NCI-H146 treated with DMSO at 0.1 percent for 48 hours (cell line): ENCODE data around the gene MED13L.

Experiments
- DNase-seq: peaks from one replicate; lab custom pipeline; 2025; ENCODE audit not compliant: unreplicated experiment; lab: John Stamatoyannopoulos, UW

The MED13L gene

GRCh38 chr12:116213885-116214527 lies 63.5 kb downstream of the MED13L start:
- DNase-seq = no peak

- DNase-seq = no peak
Measured at GRCh38 chr12:116213014-116213413, 64.5 kb downstream of the MED13L start.

DNA sequence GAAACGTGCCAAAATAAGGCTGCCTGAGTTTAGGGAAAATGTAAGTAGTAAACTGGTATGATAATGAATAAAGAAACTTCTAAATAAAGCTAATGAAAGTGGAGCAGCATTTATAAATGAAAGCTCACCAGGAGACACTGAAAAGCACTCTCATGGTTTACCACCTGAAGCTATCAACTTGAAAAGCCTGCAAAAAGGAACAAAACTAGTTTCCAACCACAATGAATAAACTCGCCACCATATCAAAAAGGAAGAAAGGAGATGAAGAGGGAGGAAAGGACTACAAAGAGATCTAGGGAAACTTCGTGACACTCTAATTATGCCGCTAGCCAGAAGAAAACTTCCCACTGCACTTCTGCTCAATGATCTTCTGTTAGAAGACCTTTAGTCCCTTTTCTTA lies 66.7 kb downstream of the MED13L start:
- DNase-seq = no peak

DNA sequence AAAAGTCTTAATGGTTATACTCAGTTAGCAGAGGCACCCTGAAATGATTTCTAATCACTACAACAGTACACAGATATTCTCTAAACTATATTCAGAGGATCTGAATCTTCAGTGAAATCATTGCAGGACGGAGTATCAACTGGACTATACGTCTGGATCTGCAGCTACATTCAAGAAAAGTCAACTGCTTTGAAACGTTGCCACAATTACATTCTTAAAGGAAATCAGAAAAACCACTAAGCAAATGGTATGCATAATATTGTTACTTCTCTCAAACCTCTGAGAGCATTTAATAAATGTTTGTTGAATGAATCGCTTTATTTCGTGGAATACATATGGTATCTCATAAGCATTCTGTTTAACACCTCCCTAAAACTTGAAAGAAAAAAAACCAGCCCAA lies 67.4 kb downstream of the MED13L start:
- no peak for DNase-seq

GRCh38 chr12:116209503-116209902 lies 68.0 kb downstream of the MED13L start:
- no peak for DNase-seq

- DNase-seq = no peak
Measured at GRCh38 chr12:116207274-116207673, 70.2 kb downstream of the MED13L start.

- no peak for DNase-seq
Measured at GRCh38 chr12:116206828-116207227, 70.7 kb downstream of the MED13L start.

DNA sequence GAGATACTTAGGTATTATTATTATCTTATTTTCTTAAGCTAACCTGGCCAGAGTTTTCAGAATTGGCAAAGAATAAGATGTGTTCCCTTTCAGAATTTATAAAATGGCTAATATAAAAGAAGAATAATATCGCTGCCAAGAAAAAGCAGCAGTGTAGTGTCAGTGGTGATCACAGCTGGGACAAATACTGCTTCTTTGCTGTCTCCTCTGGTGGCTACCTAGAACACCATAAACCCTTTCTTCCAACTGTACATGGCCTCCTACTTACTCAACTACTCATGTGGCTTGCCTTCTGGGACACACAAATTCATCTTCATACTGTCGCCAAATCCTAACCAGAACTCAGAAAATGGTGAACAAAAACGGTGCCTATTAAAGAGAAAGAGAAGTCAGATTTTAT lies 72.7 kb downstream of the MED13L start:
- DNase-seq = no peak

GRCh38 chr12:116204169-116204568 lies 73.3 kb downstream of the MED13L start:
- DNase-seq = no peak

- no peak for DNase-seq
Measured at GRCh38 chr12:116202940-116203339, 74.6 kb downstream of the MED13L start.

- no peak for DNase-seq
Measured at GRCh38 chr12:116202433-116202832, 75.1 kb downstream of the MED13L start.

DNA sequence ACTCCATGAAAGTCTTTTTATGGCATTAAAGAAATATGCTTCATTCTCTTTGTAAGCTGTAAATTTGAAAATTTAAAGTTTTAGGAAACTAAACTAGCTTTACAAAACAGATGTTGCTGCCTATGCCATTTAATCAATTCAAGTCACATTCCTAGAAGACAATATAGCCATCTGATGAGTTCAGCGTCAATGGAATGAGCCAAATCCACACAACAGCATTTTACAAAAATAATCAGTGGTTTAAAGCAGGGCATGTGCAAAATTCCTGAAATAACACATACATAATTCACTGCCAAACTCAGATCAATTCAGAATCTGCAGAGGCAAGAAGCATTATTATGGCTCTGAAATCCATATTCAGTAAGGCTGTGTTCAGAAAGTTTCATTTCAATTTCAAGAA lies 75.6 kb downstream of the MED13L start:
- DNase-seq = no peak

DNA sequence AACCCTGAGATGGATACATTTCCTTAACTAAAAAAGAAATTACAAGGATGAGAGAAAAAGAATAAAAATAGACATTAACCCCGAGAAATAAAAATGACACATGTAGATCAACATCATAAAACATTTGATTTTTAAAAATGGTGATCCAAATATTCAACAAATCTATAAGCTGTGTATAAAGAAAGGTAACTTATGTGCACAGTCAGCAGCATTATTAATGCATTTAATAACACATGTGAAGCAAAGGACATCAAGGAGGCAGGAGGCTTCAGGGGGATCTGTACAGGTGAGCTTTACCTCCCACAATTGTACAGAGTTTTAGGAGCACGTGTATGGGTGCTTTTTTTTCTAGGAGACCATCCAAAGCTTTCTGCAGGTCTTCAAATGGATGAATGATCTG lies 76.1 kb downstream of the MED13L start:
- DNase-seq = no peak

DNA sequence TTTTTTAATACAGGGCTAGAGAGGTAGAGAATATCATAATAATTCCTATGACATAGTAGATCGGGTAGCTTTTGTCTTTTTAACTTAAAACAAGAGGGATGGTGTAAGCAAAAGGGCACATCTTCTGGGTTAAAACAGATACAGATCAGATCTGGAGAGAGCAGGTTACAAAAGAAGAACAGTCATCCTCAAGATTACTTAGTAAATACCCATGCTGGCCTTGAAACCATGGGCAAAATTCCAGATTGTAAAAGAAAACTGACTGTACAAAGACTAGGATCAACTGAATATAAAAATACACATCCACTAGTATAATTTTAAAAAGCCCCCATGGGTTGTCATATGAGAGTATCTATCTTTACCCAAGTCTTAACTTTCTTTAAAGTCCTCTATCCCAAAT lies 76.7 kb downstream of the MED13L start:
- no peak for DNase-seq

DNA sequence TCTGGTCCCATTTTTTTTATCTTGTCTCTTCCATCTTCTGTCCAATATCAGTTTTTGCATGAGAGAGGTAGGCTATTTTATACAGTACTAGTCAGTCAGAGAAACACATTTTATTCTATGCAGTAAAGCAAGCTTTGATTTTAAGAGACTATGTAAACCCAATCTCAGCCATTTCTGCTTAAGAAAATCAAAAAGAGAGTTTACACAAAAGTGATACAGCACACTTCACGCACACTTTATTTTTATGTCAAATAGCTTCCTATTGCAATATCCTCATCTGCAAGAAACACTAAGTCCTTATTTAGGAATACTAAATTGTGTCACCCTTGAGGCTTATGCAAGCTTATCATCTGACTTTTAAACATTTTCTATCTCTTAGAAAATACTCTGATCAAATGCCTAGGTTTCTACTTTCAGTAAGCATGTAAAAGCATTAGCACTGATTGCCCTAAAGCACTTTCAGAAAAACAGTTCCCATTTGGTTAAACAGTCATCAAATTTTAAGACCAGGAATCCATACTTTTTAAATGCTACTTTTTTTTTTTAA lies 78.3 kb downstream of the MED13L start:
- DNase-seq = no peak

GRCh38 chr12:116196752-116197718 lies 80.5 kb downstream of the MED13L start:
- no peak for DNase-seq

GRCh38 chr12:116196226-116196625 lies 81.3 kb downstream of the MED13L start:
- DNase-seq = no peak

- no peak for DNase-seq
Measured at GRCh38 chr12:116194935-116195431, 82.5 kb downstream of the MED13L start.

- no peak for DNase-seq
Measured at GRCh38 chr12:116189692-116190091, 87.8 kb downstream of the MED13L start.

DNA sequence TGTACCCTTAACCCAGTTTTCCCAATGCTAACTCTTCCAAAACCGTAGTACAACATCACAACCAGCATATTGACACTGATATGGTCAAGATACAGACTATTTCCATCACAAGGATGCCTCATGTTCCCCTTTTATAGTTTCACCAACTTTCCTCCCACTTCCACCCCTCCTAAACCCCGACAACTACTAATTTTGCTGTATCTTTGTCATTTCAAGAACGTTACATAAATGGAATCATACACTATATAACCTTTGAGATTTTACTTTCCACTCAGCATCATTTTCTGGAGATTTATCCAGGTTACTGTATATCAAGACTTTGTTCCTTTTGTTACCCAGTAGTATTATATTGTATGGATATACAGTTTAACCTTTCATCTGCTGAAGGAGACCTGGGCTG lies 88.9 kb downstream of the MED13L start:
- DNase-seq = no peak

DNA sequence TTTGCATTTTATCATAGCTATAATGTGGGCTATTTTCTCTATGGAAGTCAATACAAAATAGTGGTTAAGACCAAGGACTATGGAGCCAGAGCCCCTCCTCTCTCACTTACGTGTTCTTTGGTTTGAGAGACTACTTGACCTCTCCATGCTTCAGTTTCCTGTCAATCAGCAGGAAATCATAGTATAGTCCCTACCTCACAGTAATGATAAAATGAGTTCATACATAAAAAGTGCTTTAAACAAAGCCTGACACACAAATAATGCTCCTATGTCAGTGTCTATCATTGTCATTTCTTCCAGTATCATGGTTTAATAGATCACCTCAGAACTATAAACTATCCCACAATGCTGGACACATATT lies 90.4 kb downstream of the MED13L start:
- no peak for DNase-seq
